HG02763 (cell line): Measurements from ENCODE around the gene TBC1D9.
"Not testable (repeated sequence)": the region's sequence is repeated elsewhere in the genome, so short reads cannot be mapped to it uniquely, and the experiment has no call there.

ENCODE experiments used
- ATAC-seq: cut with Tn5 transposase; IDR thresholded peaks from one replicate; pipeline ENCODE4 v1.9.1; 2021; ENCODE audit warnings: mild to moderate bottlenecking, moderate library complexity; ENCODE audit not compliant: unreplicated experiment

Gene TBC1D9

DNA sequence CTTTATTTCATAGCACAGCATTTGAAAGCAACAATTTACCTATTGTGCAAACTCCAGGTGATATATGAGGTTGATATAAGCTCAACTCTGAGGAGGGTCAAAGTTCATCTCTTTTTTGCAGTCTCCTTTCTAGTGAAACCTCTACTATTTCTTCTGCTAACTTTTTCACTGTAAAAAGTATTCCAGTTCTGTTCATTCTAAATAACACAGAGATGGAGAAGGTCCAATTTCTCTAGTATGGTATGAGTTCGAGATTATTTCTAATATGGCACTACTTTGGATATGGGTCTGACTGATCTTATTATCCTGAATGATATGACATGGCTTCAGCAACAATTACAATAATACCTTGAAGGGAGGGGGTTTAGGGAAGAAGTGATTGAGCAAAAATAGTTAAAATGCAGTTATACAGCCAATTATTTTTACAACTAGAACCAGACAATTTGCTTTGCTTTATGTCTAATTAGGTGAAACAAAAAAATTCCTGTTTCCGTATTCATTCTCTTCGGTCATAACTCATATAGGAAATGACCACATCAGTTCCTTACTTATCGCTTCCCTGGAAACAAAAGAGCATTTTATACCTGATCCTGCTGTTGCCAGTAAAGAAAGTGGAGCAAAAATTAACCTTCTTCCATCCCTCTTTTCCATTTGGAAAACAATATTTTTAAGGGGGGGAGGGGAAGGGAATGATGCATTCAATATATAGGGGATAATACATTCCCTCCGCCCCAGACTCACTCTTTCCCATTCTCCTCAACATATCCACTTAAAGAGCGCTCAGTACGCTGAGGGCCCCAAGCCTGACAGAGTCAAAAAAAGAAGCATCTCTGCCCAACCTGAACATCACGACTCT is 1.0 kb downstream of the TBC1D9 start:
- no peak for ATAC-seq

DNA sequence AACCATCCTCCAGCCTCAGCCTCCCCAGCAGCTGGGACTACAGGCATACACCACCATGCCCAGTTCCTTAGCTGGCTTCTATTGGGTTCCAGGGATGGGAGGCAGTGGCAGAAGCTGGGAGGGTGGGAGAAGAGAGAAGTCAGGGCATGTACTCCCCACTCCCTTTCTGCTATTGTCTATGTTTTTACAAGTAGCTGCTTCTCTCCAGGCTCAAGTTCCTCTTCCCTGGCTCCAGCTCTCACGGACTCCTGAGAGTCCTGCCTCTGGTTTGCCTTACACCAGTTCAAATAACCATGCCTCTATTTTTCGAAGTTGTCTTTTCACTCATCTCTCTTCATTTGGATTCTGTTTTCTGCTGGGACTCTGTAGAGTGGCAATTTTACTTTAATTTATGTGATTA is 2.9 kb downstream of the TBC1D9 start:
- no peak for ATAC-seq

DNA sequence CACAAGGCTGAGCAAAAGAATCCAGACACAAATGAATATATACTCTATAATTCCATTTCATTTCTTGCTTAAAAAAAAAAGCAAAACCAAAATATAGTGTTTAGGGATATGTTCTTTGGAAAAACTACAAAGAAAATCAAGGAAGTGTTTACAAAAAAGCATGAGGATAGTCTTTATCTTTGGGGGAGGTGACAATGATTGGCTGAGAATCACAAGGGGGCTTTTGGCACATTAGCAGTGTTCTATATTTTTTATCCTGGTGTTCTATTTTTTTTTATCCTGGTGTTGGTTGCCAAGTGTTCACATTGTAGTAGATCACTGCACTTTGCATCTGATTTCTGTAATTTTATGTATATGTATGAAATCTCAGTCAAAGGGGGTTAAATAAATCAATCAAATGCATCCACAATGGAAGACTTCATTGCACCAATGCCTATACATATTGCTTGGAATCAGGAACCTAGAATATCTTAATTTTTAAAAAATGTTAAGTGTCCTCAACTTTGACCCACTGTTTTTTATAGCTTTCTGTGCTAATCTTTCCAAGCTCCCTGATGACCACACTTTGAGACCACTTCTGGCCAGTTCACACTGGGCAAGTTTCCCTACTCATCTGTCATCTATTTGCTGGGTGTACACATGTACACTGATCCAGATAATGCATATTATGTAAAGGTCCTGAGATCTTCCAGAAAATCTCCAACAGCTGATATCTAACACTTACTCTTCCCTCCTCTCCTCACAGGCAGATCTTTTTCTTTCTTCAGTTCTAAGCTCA is 3.7 kb downstream of the TBC1D9 start:
- no peak for ATAC-seq

DNA sequence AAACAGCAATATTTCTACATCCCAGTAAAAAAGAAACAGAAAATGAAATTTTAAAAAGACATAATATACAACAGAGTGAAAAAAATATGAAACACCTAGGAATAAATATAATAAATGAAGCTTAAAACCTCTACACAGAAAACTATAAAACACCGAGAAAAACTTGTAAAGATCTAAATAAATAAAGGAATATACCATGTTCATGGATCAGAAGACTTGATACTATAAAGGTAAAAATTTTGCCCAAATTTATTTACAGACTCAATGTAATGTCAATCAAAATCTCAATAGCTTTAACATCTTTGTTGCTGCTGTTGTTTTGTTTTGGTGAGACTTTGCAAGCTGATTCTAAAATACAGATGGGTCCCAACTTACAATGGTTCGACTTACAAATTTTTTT is 5.7 kb downstream of the TBC1D9 start:
- no peak for ATAC-seq

DNA sequence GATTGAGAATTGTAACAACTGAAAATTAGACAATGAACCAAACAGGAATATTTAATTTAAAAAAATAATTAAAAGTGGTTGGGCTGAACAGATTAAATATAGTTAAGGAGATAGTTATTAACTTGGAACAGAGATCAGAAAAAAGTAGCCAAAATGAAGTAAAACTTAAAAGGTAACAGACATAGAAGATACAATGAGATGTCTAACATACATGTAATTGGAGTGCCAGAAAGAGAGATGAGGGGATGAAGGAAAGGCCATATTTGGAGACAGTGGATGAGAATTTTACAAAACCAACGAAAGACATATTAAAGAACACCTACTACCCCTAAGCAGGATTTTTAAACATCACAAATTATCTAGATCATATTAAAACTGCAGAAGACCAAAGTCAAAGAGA is 8.0 kb downstream of the TBC1D9 start:
- no peak for ATAC-seq

DNA sequence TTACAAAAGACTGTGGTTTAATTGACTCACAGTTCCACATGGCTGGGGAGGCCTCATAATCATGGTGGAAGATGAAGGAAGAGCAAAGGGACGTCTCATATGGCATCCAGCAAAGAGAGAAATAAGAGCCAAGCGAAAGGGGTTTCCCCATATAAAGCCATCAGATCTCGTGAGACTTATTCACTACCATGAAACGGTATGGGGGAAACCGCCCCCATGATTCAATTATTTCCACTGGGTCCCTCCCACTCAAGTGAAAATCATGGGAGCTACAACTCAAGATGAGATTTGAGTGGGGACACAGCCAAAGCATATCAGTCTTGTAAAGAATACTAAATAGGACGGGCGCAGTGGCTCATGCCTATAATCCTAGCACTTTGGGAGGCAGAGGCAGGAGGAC is 9.6 kb downstream of the TBC1D9 start:
- ATAC-seq = not testable (repeated sequence)

DNA sequence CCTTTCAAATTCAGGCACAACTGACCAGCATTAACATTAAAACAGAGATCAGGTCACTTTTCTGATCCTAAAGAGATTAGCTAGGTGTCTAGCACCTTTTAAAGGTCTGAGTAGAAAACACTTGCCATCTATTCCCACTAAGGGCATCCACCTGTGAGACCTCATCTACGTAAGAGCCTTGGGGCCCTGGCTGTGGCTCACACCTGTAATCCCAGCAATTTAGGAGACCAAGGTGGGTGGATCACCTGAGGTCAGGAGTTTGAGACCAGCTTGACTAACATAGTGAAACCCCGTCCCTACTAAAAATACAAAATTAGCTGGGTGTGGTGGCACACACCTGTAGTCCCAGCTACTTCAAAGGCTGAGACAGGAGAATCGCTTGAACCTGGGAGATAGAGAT is 11.8 kb downstream of the TBC1D9 start:
- no peak for ATAC-seq

DNA sequence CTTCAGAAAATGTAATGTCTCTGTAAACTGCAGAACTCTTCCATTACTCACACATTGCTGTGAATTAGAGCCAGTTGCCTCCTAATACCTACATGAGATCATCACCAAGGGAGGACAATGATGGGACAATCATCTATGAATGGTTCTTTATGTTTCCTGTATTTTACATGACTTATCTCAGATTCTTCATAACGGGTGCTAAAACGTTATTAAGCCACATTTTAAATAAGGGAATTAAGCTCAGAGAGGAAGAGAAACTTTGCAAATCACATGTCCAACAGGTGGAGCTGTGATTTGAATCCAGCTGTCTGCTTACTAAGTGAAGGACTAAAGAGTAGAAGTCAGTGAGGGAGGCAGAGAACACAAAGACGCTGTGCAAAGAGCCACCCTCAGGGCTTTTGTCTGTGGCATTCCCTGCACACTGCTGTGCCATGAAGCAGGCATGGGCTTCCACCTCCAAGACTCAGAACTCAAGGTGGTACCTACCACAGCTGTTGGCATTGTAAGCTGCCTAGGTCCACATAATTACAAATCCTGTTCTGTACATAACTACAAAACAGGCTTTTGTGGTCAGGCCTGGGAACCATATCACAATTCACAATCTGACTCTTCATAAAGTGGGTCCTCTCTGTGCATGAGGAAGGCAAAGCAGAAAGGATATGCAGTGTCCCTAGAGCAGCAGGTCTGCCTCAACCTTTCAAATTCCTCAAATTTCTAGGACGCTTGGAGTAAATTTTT is 12.8 kb downstream of the TBC1D9 start:
- peak; percentile 70 for ATAC-seq

DNA sequence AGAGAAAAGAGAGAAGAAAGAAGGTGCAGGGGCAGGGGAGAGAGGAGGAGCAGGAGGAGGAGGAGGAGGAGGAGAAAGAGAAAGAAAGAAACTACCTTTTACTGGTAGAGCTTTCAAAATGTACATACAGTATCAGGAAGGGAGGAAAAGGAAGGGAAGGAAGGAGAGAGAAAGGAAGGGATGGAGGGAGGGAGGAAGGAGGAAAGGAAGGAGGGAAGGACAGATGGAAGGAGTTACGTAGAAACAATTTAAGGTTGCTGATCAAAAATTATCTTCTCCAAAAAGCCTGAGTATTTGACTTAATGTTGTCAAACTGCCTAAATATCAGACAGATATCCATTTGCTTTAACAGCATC is 13.4 kb downstream of the TBC1D9 start:
- ATAC-seq = peak; percentile 20

DNA sequence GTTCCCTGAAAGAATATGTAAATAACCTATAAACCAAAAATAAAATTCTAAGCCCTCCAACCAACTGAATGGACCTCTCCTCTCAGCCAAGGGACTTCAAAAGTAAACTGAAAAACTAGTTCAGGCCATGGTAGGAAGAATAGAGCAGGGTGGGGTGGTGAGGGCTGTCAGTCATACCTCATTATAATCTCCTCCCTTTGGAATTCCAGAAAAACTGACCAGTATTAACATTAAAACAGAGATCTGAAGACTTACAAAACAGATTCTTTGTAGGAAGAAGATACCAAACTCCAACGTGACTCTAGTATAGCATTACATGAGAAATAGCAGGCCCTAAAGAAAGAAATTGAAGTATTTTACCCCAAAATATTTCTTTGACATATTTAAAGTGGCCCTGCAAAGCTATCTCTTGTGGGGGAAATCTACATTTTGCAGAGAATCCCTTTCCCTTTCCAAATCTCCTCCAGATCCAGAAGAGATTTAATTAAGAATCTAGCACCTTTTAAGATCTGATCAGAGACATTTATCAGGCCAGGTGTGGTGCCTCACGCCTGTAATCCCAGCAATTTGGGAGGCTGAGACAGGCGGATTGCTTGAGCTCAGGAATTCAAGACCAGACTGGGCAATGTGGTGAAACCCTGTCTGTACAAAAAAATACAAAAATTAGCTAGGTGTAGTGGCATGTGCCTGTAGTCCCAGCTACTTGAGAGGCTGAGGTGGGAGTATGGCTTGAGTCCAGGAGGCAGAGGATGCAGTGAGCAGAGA is 15.1 kb downstream of the TBC1D9 start:
- no peak for ATAC-seq

DNA sequence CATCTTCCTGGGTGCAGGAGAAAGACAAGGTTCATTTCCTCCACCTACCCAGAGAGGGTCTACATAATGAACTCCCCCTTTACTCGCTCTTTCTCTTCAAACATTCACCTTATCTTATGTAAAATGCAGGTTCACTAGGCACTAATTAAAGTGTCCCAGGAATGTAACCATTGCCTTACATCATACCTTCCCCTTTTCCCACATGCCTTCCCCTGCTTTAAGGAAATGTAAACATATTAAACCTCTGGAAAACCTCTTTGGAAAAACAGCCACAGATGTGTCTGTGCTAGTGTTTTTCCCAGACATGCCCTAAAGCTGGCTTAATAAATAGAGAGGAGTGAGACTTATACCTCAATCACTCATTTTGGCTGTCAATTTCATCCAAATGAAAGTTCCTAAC is 15.8 kb downstream of the TBC1D9 start:
- no peak for ATAC-seq

DNA sequence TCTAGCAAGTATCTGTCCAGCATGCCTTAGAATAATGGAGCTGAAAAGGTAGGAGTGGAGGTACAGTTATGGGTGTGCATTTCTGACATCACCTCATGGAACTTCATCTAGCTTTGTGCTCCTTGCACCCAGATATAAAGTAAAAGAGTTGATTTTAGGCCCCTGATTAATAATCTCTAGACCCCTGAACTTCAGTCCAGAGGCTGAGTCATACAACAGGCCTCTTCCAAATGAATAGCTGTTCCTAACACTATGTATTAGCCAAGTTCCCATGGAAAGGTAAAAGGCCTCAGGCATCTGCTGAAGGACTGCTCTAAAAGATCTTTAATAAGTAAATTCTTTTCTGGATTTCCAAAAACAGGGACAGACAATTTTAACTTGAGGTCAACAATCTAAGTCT is 16.2 kb downstream of the TBC1D9 start:
- no peak for ATAC-seq

DNA sequence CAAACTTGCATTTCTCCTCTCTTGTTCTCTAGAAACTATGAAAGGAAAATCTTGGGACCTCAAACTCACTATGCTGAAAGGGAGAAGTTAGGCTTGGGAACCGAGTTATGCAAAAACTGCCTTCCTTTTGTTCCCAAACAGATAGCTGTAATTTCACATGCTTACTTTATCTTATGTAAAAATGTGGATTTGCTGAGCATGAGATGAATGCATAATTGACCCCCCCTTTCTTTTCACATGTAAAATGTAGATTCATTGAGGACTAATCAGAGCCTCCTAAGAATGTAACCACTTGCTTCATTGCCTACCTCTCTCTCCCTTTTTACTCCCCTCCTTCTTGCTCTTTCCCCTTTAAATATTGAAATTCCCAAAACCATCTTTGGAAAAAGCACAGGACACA is 18.0 kb downstream of the TBC1D9 start:
- ATAC-seq = no peak

DNA sequence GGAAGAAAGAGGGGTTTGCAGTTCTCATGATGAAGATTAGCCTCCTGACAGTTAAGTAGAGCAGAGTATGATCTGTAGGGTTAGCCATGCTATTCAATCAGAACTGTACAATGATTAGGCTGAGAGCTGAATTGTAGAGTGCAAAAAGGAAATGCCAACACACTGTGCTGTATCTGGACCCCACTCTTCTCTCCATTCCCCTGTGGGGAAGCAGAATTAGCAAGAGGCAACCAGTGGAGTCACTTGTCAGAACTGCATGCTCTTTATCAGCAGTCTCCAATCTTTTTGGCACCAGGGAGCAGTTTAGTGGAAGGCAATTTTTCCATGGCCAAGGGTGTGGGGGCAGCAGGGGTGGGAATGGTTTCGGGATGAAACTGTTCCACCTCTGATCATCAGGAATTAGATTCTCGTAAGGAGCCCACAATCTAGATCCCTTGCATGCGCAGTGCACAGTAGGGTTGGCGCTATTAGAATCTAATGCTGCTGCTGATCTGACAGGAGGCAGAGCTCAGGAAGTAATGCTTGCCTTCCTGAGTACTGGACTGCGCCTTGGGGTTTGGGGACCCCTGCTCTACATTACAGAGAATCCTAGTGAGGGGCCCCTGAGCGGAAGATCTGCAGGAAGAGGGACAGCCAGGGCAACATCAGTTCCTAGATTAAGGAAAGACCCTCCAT is 19.4 kb downstream of the TBC1D9 start:
- ATAC-seq = no peak

DNA sequence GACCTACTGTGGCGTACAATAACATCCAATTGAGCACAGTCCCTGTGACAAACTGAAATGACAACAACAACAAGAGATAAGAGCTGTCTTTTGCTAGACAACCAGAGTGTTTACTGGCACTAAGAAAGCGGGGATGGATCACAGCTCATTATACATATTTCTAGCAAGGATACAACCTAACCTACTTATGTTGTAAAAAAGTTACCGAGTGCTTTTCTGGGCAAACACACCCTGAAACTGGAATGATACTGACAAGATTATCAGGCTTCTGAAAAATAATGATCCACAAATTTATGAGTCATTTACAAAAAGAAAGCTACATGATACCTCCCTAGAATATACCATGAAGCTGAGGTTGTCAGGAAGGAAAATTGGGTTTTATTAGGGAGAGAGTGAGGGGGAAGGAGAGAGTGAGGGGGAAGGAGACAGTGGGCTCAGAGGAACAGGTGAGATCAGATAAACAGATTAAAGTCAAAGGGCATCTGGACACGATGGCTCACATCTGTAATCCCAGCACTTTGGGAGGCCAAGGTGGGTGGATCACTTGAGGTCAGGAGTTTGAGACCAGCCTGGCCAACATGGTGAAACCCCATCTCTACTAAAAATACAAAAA is 20.3 kb downstream of the TBC1D9 start:
- no peak for ATAC-seq

DNA sequence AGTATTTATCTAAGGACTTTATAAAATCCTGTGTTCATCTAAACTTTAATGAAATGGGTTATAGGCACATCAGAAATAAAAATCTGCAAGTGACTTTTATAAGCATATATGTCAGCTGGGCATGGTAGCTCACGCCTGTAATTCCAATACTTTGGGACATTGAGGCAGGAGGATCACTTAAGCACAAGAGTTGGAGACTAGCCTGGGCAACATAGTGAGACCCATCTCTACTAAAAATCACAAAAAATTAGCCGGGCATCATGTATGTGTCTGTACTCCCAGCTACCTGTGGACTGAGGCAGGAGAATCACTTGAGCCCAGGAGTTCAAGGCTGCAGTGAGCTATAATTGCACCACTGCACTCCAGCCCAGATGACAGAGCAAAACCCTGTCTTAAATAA is 20.9 kb downstream of the TBC1D9 start:
- ATAC-seq = no peak

DNA sequence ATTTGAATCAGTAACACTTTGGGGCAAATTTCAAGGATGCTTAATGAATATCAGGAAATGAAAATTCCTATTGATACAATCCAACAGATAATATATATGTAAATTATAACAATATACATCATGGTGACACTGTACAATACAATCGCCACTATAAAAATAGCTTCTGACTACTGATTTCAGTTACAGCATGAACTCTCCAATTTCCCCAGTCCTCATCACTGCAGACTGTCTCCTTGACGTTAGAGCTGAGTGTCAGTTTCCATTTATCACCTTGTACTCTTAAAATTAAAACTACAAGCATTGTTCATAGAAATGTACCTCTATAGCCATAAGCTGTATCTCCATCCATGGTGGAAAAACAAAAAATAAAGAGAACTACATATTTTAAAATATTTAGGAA is 23.4 kb downstream of the TBC1D9 start:
- no peak for ATAC-seq

DNA sequence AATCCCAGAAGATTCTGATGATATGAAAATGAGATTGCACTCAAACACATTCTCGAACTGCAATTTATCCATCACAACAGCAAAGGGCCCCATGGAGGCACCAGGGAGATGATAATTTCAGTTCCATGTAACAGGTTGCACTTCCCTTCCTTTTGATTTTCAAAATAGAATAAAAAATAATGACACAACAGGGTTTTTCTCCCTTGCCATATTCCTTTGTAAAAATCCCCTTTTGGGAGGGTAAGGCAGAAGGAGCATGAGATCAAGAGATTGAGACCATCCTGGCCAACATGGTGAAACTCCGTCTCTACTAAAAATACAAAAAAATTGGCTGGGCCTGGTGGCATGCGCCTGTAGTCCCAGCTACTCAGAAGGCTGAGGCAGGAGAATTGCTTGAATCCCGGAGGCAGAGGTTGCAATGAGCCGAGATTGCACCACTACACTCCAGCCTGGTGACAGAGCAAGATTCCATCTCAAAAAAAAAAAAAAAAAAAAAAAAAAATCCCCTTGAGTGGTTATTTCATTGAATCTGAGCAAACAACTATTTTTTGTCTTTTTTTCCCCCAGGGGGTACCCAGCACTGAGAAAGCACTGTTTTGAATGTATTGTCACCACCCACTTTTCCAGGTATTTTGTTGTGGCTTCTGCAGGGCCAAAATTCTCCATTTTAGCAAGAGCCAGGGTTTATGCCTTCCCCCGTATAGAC is 26.7 kb downstream of the TBC1D9 start:
- no peak for ATAC-seq

DNA sequence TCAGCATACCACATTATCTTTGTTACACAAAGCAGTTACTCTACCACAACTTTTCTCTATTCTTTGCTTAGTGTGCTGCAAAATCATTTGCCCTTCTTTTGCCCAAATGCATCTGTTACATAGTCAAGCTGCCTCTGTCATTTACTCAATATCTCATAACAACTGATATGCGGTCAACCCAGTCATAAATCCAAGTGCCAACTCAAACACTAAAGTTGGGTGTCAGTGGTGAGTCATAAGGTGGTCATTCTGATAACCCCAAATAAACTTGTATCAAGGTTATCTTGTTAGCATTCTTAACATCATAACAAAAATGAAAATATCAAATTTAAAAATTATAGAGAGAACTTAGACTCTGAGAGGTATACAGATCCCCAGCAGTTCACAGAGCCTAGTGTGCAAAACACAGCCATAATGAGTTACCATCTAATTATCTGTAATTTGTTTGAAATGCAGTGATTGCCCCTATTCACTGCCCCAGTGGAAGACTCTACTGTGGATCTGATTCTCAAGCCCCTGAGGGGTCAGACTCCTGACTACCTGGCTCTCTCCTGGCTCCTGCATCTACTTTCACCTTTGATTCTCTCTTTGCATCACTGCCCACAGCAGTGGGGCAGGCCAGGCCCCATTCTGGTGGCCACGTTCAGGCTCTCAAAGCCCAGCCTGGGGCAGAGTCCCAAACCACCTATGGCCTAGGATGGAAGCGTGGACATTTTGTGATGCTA is 29.2 kb downstream of the TBC1D9 start:
- ATAC-seq = no peak
